Bronchial epithelial cell (primary cell): ENCODE data around the gene RGS5. TPM values are rescaled to one million over a fixed set of nuclear protein-coding genes. Genes with fewer than 3 reads are reported as not detected.
"Not testable (repeated sequence)": the region's sequence is repeated elsewhere in the genome, so short reads cannot be mapped to it uniquely, and the experiment has no call there.

Experiments used
- DNase-seq: peaks from one replicate; pipeline ENCODE4 v3.0.0-alpha.2; 2010; ENCODE audit warnings: low read depth
- FAIRE-seq: peaks from 2 replicates; lab custom pipeline; 2011; peaks lifted over from hg19 to GRCh38; lab: Jason Lieb, UNC
- H3K27me3 ChIP-seq: 2 replicates; pipeline ENCODE4 v1.5.1; 2011; ENCODE audit warnings: low read length; ENCODE audit not compliant: control insufficient read depth, insufficient read depth
- H3K36me3 ChIP-seq: 2 replicates; pipeline ENCODE4 v1.5.1; 2011; ENCODE audit warnings: low read length; ENCODE audit not compliant: control insufficient read depth, insufficient read depth
- H3K4me3 ChIP-seq: 2 replicates; pipeline ENCODE4 v1.5.1; 2011; ENCODE audit warnings: mild to moderate bottlenecking, low read depth, low read length, control low read depth
- CTCF ChIP-seq: IDR thresholded peaks from 2 replicates; pipeline ENCODE4 v1.5.1; 2011; ENCODE audit warnings: mild to moderate bottlenecking, moderate library complexity, low read length, control low read depth, inconsistent platforms; ENCODE audit not compliant: insufficient read depth, severe bottlenecking
- total RNA-seq: library from RNA; depleted of rRNA; stranded (reverse); fragments of >200 nt; gene quantifications from 2 replicates; pipeline ENCODE4 v1.2.1, GENCODE V29; 2014

Gene RGS5
- total RNA-seq = 3.9 and 6.0 TPM in 2 replicates

DNA sequence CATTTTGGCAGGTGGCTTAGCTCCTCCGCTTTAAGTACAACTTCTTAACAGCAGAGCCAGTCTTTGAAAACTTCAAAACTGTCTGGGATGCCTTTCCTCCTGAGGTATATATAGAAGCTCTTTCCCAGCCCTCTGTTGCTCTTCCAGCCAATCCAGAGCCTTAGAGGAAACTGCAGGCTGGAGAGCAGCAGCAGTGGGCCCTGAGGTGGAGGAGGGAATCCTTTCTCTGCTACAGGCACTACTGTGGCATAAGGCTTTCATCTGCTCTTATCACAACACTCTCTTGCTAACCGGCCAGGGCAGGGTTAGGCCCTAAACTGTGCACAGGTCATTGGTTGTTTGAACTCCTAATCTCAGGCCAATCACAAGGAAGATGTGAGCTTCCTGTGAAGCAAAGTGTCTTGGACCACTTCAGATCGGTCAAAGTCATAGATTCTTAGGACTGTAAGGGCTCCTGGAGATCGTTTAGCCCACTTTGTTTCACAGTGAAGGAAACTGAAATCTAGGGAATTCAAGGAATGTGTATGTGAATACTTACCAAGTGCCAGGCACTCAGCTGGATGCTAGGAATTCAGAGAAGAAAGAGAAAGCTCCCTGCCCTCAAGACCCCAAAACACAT, at the start of gene RGS5:
Gene RGS5, minus strand, starts transcription at position 84 of the 619 bp plus-strand sequence. Its CDS starts 81 bp downstream, at position 3.
- H3K4me3 ChIP-seq = no peak within 1 kb of the TSS
- DNase-seq (no peak), FAIRE-seq (peak; percentile 88)
- TF ChIP-seq CTCF = no peak
- H3K27me3 ChIP-seq = no peaks in the 10 kb centered on the region
- no peaks in the 10 kb centered on the region for H3K36me3 ChIP-seq

DNA sequence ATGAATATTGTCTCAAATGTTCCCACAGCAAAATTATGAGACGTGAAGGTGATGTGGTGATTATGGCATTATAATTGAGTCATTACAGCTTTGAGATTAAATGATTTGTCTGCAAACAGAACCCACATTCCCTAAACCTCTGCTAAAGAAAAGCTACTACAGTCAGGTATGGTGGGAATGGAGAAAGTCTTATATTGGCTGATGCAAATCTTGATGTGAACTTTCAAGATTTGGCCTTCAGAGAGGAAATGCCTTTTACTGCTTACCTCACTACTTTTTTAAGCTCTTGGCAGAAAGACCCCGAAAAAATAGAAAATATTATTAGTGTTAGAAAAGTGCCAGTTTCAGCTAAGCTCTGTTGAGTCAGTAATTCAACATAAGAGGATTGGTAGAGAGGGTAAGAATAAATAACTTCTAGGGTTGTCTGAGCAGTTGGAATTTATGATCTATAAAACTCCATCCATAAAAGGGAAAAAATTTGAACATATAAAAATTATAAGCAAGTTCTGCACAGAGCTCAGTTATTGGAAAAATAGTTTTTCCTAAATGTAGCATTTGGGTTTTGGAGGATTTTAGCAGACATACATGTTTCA, 47.8 kb upstream of the RGS5 start:
- DNase-seq (no peak), FAIRE-seq (no peak)
- Histone ChIP-seq H3K4me3 (no peak overlapping the region), H3K27me3 (no peaks in the 10 kb centered on the region), H3K36me3 (no peaks in the 10 kb centered on the region)
- no peak for TF ChIP-seq CTCF

- FAIRE-seq (no peak), DNase-seq (no peak)
- H3K27me3 ChIP-seq = no peaks in the 10 kb centered on the region
- TF ChIP-seq CTCF = no peak
- H3K36me3 ChIP-seq = no peaks in the 10 kb centered on the region
- no peak overlapping the region for H3K4me3 ChIP-seq
These were observed 45.3 kb upstream of the RGS5 start for GRCh38 chr1:163248064-163248463.

GRCh38 chr1:163244648-163245047, 41.9 kb upstream of the RGS5 start:
- DNase-seq (peak; percentile 30), FAIRE-seq (peak; percentile 60)
- not testable (repeated sequence) for H3K27me3 ChIP-seq, H3K4me3 ChIP-seq, H3K36me3 ChIP-seq

GRCh38 chr1:163241746-163242145, 39.0 kb upstream of the RGS5 start:
- no peak for TF ChIP-seq CTCF
- H3K27me3 ChIP-seq = no peaks in the 10 kb centered on the region
- FAIRE-seq (no peak), DNase-seq (no peak)
- no peak overlapping the region for H3K4me3 ChIP-seq
- H3K36me3 ChIP-seq = no peaks in the 10 kb centered on the region

GRCh38 chr1:163240705-163241104, 38.0 kb upstream of the RGS5 start:
- no peak for FAIRE-seq
- peak; percentile 68 for DNase-seq
- H3K4me3 ChIP-seq = no peak overlapping the region

DNA sequence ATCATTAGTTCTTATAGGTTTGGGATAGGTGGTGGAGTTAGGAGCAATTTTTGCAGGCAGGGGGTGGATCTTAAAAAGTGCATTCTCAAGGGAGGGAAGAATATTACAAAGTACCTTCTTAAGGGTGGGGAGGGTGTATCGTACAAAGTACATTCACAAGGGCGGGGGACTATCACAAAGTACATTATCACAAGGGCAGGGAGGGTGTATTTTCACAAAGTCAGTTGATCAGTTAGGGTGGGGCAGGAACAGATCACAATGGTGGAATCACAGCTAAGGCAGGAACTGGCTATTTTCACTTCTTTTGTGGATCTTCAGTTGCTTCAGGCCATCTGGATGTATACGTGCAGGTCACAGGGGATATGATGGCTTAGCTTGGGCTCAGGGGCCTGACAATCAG, 30.9 kb upstream of the RGS5 start:
- not testable (repeated sequence) for H3K36me3 ChIP-seq, FAIRE-seq, H3K27me3 ChIP-seq, H3K4me3 ChIP-seq, DNase-seq

More at GRCh38 chr1:163240705-163241104, 38.0 kb upstream of the RGS5 start:
- no peaks in the 10 kb centered on the region for H3K27me3 ChIP-seq
- no peaks in the 10 kb centered on the region for H3K36me3 ChIP-seq
- TF ChIP-seq CTCF = no peak
